GM23338 (cell line): ENCODE results near the gene RPN2. TPM values are rescaled to one million over a fixed set of nuclear protein-coding genes. Genes with fewer than 3 reads are reported as not detected.

Experiments used
- ATAC-seq: fragments of 200-7000 bp; cut with Tn5 transposase; 3 replicates; pipeline ENCODE4 v1.9.1; 2020
- DNase-seq: peaks from one replicate; pipeline ENCODE4 v3.0.0-alpha.2; 2015; ENCODE audit warnings: low spot score
- H2AFZ ChIP-seq: fragments of 200-600 bp; sonication (generic); 2 replicates; pipeline ENCODE4 v1.8.0; 2016; ENCODE audit warnings: antibody characterized with exemption, mild to moderate bottlenecking, moderate library complexity
- H3F3A ChIP-seq: fragments of 200-600 bp; sonication (generic); replicated peaks from 2 replicates; pipeline ENCODE4 v1.8.0; 2017; ENCODE audit warnings: antibody characterized with exemption, mixed run types, low read depth
- H3K27ac ChIP-seq: fragments of 200-600 bp; sonication (generic); 2 replicates; pipeline ENCODE4 v1.6.1; 2016; ENCODE audit warnings: low read depth
- H3K27me3 ChIP-seq: fragments of 200-600 bp; sonication (generic); 2 replicates; pipeline ENCODE4 v1.8.0; 2016; ENCODE audit warnings: mild to moderate bottlenecking, mixed run types, moderate library complexity; ENCODE audit not compliant: insufficient read depth
- H3K36me3 ChIP-seq: fragments of 200-600 bp; sonication (generic); 2 replicates; pipeline ENCODE4 v1.8.0; 2016; ENCODE audit warnings: mild to moderate bottlenecking; ENCODE audit not compliant: insufficient read depth
- H3K4me1 ChIP-seq: fragments of 200-600 bp; sonication (generic); 2 replicates; pipeline ENCODE4 v1.8.0; 2016; ENCODE audit warnings: mild to moderate bottlenecking, moderate library complexity; ENCODE audit not compliant: insufficient read depth
- H3K4me2 ChIP-seq: fragments of 200-600 bp; sonication (generic); 2 replicates; pipeline ENCODE4 v1.7.1; 2017; ENCODE audit warnings: mixed run types
- H3K4me3 ChIP-seq: fragments of 200-600 bp; sonication (generic); 2 replicates; pipeline ENCODE4 v1.6.1; 2016; ENCODE audit warnings: mixed run types
- H3K79me2 ChIP-seq: fragments of 200-600 bp; sonication (generic); replicated peaks from 2 replicates; pipeline ENCODE4 v1.8.0; 2017; ENCODE audit warnings: mild to moderate bottlenecking; ENCODE audit not compliant: insufficient read depth
- H3K9me2 ChIP-seq: fragments of 200-600 bp; sonication (generic); 2 replicates; pipeline ENCODE4 v1.8.0; 2017; ENCODE audit not compliant: insufficient read depth
- H4K20me1 ChIP-seq: fragments of 200-600 bp; sonication (generic); replicated peaks from 2 replicates; pipeline ENCODE4 v1.8.0; 2017; ENCODE audit warnings: mild to moderate bottlenecking; ENCODE audit not compliant: insufficient read depth
- H3K27ac Mint-ChIP-seq: 2 replicates; pipeline ENCODE4 v1.8.0; 2020; ENCODE audit warnings: inconsistent platforms, mild to moderate bottlenecking, moderate library complexity, mixed read lengths
- H3K27me3 Mint-ChIP-seq: 3 replicates; pipeline ENCODE4 v1.8.0; 2022; ENCODE audit warnings: low read depth, mild to moderate bottlenecking, moderate library complexity, mixed read lengths, inconsistent platforms; ENCODE audit not compliant: insufficient read depth, poor library complexity
- H3K36me3 Mint-ChIP-seq: 3 replicates; pipeline ENCODE4 v1.8.0; 2021; ENCODE audit warnings: low read depth, mild to moderate bottlenecking, inconsistent platforms, moderate library complexity, mixed read lengths
- H3K4me1 Mint-ChIP-seq: 3 replicates; pipeline ENCODE4 v1.8.0; 2020; ENCODE audit warnings: mild to moderate bottlenecking, inconsistent platforms, mixed read lengths
- H3K4me3 Mint-ChIP-seq: 3 replicates; pipeline ENCODE4 v1.8.0; 2021; ENCODE audit warnings: moderate library complexity, mild to moderate bottlenecking, inconsistent platforms, mixed read lengths
- H3K9me3 Mint-ChIP-seq: 3 replicates; pipeline ENCODE4 v1.8.0; 2020; ENCODE audit warnings: moderate library complexity, mild to moderate bottlenecking, inconsistent platforms, mixed read lengths
- CREB1 ChIP-seq: fragments of 250-450 bp; sonication (Bioruptor Pico); IDR thresholded peaks from 2 replicates; pipeline ENCODE4 v1.5.0; 2020; ENCODE audit warnings: low read depth, mild to moderate bottlenecking, moderate library complexity
- EZH2 ChIP-seq: fragments of 200-600 bp; sonication (generic); IDR thresholded peaks from one replicate; pipeline ENCODE4 v1.8.0; 2017; ENCODE audit warnings: antibody characterized with exemption, mild to moderate bottlenecking, low read depth; ENCODE audit not compliant: unreplicated experiment
- EZH2phosphoT487 ChIP-seq: fragments of 200-600 bp; sonication (generic); IDR thresholded peaks from one replicate; pipeline ENCODE4 v1.8.1; 2018; ENCODE audit warnings: antibody characterized with exemption; ENCODE audit not compliant: unreplicated experiment
- JUNB ChIP-seq: IDR thresholded peaks from one replicate; pipeline ENCODE4 v1.6.1; 2016; ENCODE audit warnings: antibody characterized with exemption; ENCODE audit not compliant: unreplicated experiment
- NANOG ChIP-seq: IDR thresholded peaks from 2 replicates; pipeline ENCODE4 v1.6.1; 2016; ENCODE audit warnings: antibody characterized with exemption, borderline replicate concordance
- POLR2AphosphoS5 ChIP-seq: IDR thresholded peaks from 2 replicates; pipeline ENCODE4 v1.6.1; 2016; ENCODE audit warnings: antibody characterized with exemption, low read depth
- STAT1 ChIP-seq: IDR thresholded peaks from one replicate; pipeline ENCODE4 v1.6.1; 2016; ENCODE audit warnings: antibody characterized with exemption; ENCODE audit not compliant: unreplicated experiment
- ZNF114 ChIP-seq: fragments of 250-450 bp; sonication (Bioruptor Pico); IDR thresholded peaks from 2 replicates; pipeline ENCODE4 v1.5.0; 2020; ENCODE audit warnings: mild to moderate bottlenecking, moderate library complexity
- ZNF331 ChIP-seq: fragments of 250-450 bp; sonication (Bioruptor Pico); IDR thresholded peaks from 2 replicates; pipeline ENCODE4 v1.5.0; 2020; ENCODE audit warnings: low read depth, mild to moderate bottlenecking, moderate library complexity
- polyA plus RNA-seq: library from polyadenylated mRNA; unstranded; fragments of >200 nt; fragmentation: Nextera tagmentation; extraction: Ambion mirVana; gene quantifications from 2 replicates; pipeline ENCODE4 v1.2.1, GENCODE V29; 2016
- total RNA-seq: library from RNA; depleted of rRNA; stranded (reverse); fragments of >200 nt; shearing (Covaris generic); gene quantifications from 2 replicates; pipeline ENCODE4 v1.2.3, GENCODE V29; 2014
- TF ChIP-seq, protein P1 (sequence below): IDR thresholded peaks from 2 replicates; pipeline ENCODE4 v1.6.1; 2016; ENCODE audit warnings: antibody characterized with exemption
- TF ChIP-seq, protein P2 (sequence below): IDR thresholded peaks from one replicate; pipeline ENCODE4 v1.6.1; 2018; ENCODE audit warnings: antibody characterized with exemption; ENCODE audit not compliant: unreplicated experiment
- TF ChIP-seq, protein P3 (sequence below), 2 experiments: fragments of 200-600 bp in 1 of 2; sonication (generic) in 1 of 2; conservative IDR thresholded peaks; 2 replicates each; pipeline versions ENCODE4 v1.5.1 to v1.6.1; 2016 to 2017; ENCODE audit warnings: antibody characterized with exemption in 2 of 2, low read depth in 2 of 2, mild to moderate bottlenecking in 2 of 2, moderate library complexity in 1 of 2
- TF ChIP-seq, protein P4 (sequence below): fragments of 250-450 bp; sonication (Bioruptor Pico); IDR thresholded peaks from 2 replicates; pipeline ENCODE4 v1.5.0; 2020; ENCODE audit warnings: mild to moderate bottlenecking, moderate library complexity

The RPN2 gene
- total and polyA plus RNA-seq, 2 experiments from 2014 or later = 244 to 302 TPM

DNA sequence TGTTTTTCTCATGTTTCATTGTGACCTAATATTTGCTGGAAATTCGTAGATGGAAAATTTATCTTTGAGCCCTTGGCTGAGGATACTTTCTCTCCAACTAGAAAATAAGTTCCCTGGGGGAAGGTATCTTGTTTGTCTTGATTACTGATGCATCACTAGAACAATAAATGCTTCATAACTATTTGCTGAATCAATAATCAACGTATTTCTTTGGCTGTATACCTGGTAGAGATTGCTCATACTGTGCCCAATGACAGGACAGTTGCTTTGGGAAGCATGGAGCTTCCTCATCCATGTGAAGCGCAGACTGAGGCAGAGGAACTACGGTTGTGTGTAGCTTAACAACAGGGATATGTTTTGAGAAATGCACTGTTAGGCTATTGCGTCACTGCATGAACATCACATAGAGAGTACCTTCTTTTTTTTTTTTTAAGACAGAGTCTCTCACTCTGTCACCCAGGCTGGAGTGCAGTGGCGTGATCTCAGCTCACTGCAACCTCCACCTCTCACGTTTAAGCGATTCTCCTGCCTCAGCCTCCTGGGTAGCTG is 34.2 kb upstream of the RPN2 start:
- TF ChIP-seq POLR2AphosphoS5 (no peak), EZH2 (no peak), NANOG (no peak), CREB1 (no peak), ZNF114 (CRISPR knock-in tag) (no peak), ZNF331 (CRISPR knock-in tag) (no peak), JUNB (no peak), STAT1 (no peak), EZH2phosphoT487 (no peak)
- TF ChIP-seq, protein P1, sequence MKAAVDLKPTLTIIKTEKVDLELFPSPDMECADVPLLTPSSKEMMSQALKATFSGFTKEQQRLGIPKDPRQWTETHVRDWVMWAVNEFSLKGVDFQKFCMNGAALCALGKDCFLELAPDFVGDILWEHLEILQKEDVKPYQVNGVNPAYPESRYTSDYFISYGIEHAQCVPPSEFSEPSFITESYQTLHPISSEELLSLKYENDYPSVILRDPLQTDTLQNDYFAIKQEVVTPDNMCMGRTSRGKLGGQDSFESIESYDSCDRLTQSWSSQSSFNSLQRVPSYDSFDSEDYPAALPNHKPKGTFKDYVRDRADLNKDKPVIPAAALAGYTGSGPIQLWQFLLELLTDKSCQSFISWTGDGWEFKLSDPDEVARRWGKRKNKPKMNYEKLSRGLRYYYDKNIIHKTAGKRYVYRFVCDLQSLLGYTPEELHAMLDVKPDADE = no peak
- TF ChIP-seq, protein P2, sequence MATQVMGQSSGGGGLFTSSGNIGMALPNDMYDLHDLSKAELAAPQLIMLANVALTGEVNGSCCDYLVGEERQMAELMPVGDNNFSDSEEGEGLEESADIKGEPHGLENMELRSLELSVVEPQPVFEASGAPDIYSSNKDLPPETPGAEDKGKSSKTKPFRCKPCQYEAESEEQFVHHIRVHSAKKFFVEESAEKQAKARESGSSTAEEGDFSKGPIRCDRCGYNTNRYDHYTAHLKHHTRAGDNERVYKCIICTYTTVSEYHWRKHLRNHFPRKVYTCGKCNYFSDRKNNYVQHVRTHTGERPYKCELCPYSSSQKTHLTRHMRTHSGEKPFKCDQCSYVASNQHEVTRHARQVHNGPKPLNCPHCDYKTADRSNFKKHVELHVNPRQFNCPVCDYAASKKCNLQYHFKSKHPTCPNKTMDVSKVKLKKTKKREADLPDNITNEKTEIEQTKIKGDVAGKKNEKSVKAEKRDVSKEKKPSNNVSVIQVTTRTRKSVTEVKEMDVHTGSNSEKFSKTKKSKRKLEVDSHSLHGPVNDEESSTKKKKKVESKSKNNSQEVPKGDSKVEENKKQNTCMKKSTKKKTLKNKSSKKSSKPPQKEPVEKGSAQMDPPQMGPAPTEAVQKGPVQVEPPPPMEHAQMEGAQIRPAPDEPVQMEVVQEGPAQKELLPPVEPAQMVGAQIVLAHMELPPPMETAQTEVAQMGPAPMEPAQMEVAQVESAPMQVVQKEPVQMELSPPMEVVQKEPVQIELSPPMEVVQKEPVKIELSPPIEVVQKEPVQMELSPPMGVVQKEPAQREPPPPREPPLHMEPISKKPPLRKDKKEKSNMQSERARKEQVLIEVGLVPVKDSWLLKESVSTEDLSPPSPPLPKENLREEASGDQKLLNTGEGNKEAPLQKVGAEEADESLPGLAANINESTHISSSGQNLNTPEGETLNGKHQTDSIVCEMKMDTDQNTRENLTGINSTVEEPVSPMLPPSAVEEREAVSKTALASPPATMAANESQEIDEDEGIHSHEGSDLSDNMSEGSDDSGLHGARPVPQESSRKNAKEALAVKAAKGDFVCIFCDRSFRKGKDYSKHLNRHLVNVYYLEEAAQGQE = no peak
- TF ChIP-seq, protein P3, sequence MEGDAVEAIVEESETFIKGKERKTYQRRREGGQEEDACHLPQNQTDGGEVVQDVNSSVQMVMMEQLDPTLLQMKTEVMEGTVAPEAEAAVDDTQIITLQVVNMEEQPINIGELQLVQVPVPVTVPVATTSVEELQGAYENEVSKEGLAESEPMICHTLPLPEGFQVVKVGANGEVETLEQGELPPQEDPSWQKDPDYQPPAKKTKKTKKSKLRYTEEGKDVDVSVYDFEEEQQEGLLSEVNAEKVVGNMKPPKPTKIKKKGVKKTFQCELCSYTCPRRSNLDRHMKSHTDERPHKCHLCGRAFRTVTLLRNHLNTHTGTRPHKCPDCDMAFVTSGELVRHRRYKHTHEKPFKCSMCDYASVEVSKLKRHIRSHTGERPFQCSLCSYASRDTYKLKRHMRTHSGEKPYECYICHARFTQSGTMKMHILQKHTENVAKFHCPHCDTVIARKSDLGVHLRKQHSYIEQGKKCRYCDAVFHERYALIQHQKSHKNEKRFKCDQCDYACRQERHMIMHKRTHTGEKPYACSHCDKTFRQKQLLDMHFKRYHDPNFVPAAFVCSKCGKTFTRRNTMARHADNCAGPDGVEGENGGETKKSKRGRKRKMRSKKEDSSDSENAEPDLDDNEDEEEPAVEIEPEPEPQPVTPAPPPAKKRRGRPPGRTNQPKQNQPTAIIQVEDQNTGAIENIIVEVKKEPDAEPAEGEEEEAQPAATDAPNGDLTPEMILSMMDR (conservative IDR thresholded peaks at IDR 0.05; ENCODE audit: low read depth in 2 of 2) = no peak
- TF ChIP-seq, protein P4, sequence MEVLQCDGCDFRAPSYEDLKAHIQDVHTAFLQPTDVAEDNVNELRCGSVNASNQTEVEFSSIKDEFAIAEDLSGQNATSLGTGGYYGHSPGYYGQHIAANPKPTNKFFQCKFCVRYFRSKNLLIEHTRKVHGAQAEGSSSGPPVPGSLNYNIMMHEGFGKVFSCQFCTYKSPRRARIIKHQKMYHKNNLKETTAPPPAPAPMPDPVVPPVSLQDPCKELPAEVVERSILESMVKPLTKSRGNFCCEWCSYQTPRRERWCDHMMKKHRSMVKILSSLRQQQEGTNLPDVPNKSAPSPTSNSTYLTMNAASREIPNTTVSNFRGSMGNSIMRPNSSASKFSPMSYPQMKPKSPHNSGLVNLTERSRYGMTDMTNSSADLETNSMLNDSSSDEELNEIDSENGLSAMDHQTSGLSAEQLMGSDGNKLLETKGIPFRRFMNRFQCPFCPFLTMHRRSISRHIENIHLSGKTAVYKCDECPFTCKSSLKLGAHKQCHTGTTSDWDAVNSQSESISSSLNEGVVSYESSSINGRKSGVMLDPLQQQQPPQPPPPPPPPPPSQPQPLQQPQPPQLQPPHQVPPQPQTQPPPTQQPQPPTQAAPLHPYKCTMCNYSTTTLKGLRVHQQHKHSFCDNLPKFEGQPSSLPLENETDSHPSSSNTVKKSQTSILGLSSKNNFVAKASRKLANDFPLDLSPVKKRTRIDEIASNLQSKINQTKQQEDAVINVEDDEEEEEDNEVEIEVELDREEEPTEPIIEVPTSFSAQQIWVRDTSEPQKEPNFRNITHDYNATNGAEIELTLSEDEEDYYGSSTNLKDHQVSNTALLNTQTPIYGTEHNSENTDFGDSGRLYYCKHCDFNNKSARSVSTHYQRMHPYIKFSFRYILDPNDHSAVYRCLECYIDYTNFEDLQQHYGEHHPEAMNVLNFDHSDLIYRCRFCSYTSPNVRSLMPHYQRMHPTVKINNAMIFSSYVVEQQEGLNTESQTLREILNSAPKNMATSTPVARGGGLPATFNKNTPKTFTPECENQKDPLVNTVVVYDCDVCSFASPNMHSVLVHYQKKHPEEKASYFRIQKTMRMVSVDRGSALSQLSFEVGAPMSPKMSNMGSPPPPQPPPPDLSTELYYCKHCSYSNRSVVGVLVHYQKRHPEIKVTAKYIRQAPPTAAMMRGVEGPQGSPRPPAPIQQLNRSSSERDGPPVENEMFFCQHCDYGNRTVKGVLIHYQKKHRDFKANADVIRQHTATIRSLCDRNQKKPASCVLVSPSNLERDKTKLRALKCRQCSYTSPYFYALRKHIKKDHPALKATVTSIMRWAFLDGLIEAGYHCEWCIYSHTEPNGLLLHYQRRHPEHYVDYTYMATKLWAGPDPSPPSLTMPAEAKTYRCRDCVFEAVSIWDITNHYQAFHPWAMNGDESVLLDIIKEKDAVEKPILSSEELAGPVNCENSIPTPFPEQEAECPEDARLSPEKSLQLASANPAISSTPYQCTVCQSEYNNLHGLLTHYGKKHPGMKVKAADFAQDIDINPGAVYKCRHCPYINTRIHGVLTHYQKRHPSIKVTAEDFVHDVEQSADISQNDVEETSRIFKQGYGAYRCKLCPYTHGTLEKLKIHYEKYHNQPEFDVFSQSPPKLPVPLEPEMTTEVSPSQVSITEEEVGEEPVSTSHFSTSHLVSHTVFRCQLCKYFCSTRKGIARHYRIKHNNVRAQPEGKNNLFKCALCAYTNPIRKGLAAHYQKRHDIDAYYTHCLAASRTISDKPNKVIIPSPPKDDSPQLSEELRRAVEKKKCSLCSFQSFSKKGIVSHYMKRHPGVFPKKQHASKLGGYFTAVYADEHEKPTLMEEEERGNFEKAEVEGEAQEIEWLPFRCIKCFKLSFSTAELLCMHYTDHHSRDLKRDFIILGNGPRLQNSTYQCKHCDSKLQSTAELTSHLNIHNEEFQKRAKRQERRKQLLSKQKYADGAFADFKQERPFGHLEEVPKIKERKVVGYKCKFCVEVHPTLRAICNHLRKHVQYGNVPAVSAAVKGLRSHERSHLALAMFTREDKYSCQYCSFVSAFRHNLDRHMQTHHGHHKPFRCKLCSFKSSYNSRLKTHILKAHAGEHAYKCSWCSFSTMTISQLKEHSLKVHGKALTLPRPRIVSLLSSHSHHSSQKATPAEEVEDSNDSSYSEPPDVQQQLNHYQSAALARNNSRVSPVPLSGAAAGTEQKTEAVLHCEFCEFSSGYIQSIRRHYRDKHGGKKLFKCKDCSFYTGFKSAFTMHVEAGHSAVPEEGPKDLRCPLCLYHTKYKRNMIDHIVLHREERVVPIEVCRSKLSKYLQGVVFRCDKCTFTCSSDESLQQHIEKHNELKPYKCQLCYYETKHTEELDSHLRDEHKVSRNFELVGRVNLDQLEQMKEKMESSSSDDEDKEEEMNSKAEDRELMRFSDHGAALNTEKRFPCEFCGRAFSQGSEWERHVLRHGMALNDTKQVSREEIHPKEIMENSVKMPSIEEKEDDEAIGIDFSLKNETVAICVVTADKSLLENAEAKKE (CRISPR knock-in tag) = no peak
- Histone ChIP-seq H3K4me3 (no peak overlapping the region), H3K9me2 (no peaks in the 10 kb centered on the region), H3K27me3 (no peaks in the 10 kb centered on the region), H2AFZ (no peak overlapping the region), H3K4me1 (no peaks in the 10 kb centered on the region), H3K36me3 (no peaks in the 10 kb centered on the region), H3K27ac (no peak overlapping the region), H3F3A (no peaks in the 10 kb centered on the region), H3K4me2 (no peak overlapping the region), H4K20me1 (no peaks in the 10 kb centered on the region), H3K79me2 (no peaks in the 10 kb centered on the region)
- Mint-ChIP-seq H3K27ac (no peak overlapping the region), H3K27me3 (peaks cover 5% of the 10 kb centered on the region), H3K36me3 (no peaks in the 10 kb centered on the region; the same call in 2 of the 3 replicates), H3K9me3 (no peaks in the 10 kb centered on the region; the same call in 2 of the 3 replicates), H3K4me3 (no peak overlapping the region), H3K4me1 (no peaks in the 10 kb centered on the region)
- ATAC-seq (no peak), DNase-seq (no peak)
